Panc1 (cell line): ENCODE data around the gene MIER3. TPM values are rescaled to one million over a fixed set of nuclear protein-coding genes. Genes with fewer than 3 reads are reported as not detected.

Source experiments
- ATAC-seq: fragments of 200-7000 bp; cut with Tn5 transposase; 2 replicates; pipeline ENCODE4 v1.9.1; 2020; ENCODE audit warnings: mild to moderate bottlenecking, moderate library complexity
- BruUV-seq: library from RNA; stranded (reverse); fragments of 400-500 nt; replicated peaks from 2 replicates; lab custom pipeline; 2021; lab: Mats Ljungman, UMichigan
- CTCF ChIA-PET: fragments of 300-600 bp; sonication (Branson Sonifier 250); formaldehyde crosslinking; loops from one replicate; lab custom pipeline; 2022; ENCODE audit warnings: antibody characterized with exemption; lab: Charles Lee
- POLR2A ChIA-PET: fragments of 300-600 bp; sonication (Branson Sonifier 250); formaldehyde crosslinking; loops from one replicate; lab custom pipeline; 2022; ENCODE audit warnings: antibody characterized with exemption; lab: Charles Lee
- DNase-seq: peaks from one replicate; pipeline ENCODE4 v3.0.0-alpha.2; 2010; ENCODE audit warnings: low read depth, low spot score
- H3K27ac ChIP-seq: 2 replicates; pipeline ENCODE4 v1.5.1; 2011; ENCODE audit warnings: mild to moderate bottlenecking, low read length, inconsistent platforms
- H3K27me3 ChIP-seq: fragments of 200-500 bp; sonication (Bioruptor generic); 2 replicates; pipeline ENCODE4 v1.6.0; 2014; ENCODE audit warnings: low read length, inconsistent platforms; ENCODE audit not compliant: control insufficient read depth, insufficient read depth
- H3K36me3 ChIP-seq: fragments of 200-500 bp; sonication (Bioruptor generic); 2 replicates; pipeline ENCODE4 v1.5.1; 2014; ENCODE audit warnings: inconsistent platforms, mild to moderate bottlenecking, low read length, moderate library complexity; ENCODE audit not compliant: control insufficient read depth, insufficient read depth
- H3K4me1 ChIP-seq: 2 replicates; pipeline ENCODE4 v1.5.1; 2011; ENCODE audit warnings: inconsistent platforms, mild to moderate bottlenecking, low read length, moderate library complexity; ENCODE audit not compliant: control insufficient read depth, insufficient read depth
- H3K4me3 ChIP-seq, 2 experiments: 2 replicates each; pipeline ENCODE4 v1.5.1; 2011 to 2012; ENCODE audit warnings: low read depth in 2 of 2, low read length in 2 of 2, mild to moderate bottlenecking in 2 of 2, inconsistent platforms in 1 of 2, moderate library complexity in 1 of 2
- H3K9me3 ChIP-seq: fragments of 200-500 bp; sonication (Bioruptor generic); 2 replicates; pipeline ENCODE4 v1.5.1; 2014; ENCODE audit warnings: low read depth, mild to moderate bottlenecking, inconsistent platforms, low read length, moderate library complexity; ENCODE audit not compliant: control insufficient read depth, insufficient read depth
- POLR2AphosphoS5 ChIP-seq: IDR thresholded peaks from 2 replicates; pipeline ENCODE4 v1.6.1; 2012; ENCODE audit warnings: mild to moderate bottlenecking, low read depth, low read length, moderate library complexity
- SIN3A ChIP-seq: IDR thresholded peaks from 2 replicates; pipeline ENCODE4 v1.6.1; 2012; ENCODE audit warnings: low read depth, mild to moderate bottlenecking, low read length, moderate library complexity, borderline replicate concordance; ENCODE audit not compliant: insufficient read depth
- TCF7L2 ChIP-seq: IDR thresholded peaks from 2 replicates; pipeline ENCODE4 v1.6.1; 2011; ENCODE audit warnings: mild to moderate bottlenecking, low read depth, low read length, inconsistent platforms
- in situ Hi-C: cut with HindIII; loops from 2 replicates; pipeline ENCODE4 v1.10.0; 2016; ENCODE audit warnings: low sequenced_read_pairs, low pct_unique_long_range_greater_than_20kb
- intact Hi-C: fragments of 100-400 bp; cut with micrococcal nuclease; formaldehyde crosslinking; loops from one replicate; pipeline ENCODE4 v1.10.0; 2022; ENCODE audit not compliant: unreplicated experiment
- total RNA-seq: library from RNA; stranded (reverse); gene quantifications from one replicate; pipeline ENCODE4 v1.2.1, GENCODE V29; 2021; ENCODE audit not compliant: unreplicated experiment
- TF ChIP-seq, protein P1 (sequence below): fragments of 450-650 bp; IDR thresholded peaks from 2 replicates; pipeline ENCODE4 v1.5.1; 2017; ENCODE audit warnings: mild to moderate bottlenecking
- TF ChIP-seq, protein P2 (sequence below), 2 experiments: IDR thresholded peaks; 2 replicates each; pipeline ENCODE4 v1.6.1; 2011 to 2012; ENCODE audit warnings: low read depth in 2 of 2, control low read depth in 1 of 2, low read length in 1 of 2, mild to moderate bottlenecking in 1 of 2, moderate library complexity in 1 of 2; ENCODE audit not compliant: insufficient read depth in 1 of 2

The MIER3 gene
- total RNA-seq, 1 experiment from 2014 or later: 29.7 TPM

DNA sequence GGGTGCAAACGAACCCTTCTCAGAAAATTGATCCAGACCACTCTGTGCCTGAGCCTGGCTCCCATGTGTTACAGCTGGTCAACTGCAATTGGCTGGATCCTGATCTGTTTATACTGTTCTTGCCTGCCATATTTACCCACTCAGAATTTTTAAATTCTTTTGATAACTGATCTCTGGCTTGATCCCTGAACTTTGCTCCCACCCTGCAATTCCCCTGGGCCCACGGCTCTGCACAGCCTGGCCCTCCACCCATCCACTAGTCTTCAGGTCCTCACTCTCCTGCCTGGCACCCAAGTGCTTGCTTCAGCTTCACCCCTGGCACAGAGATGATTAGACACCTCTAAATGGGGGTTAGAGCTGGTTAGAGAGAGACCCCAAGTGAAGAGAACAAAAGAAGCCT lies 25.9 kb upstream of the MIER3 start:
- no peak for DNase-seq
- Histone ChIP-seq H3K36me3 (no peaks in the 10 kb centered on the region), H3K27me3 (peaks cover 2% of the 10 kb centered on the region; the same call in 1 of the 2 replicates), H3K27ac (no peak overlapping the region), H3K9me3 (no peaks in the 10 kb centered on the region), H3K4me3 (no peak overlapping the region), H3K4me1 (no peaks in the 10 kb centered on the region)
- in situ Hi-C loops: no loop called here
- ChIA-PET CTCF (no interaction called here), POLR2A (interaction anchor here (0.5 kb wide), 2 partner anchors 9 to 167 kb away, joined by 3 to 5 read pairs; no protein-coding TSS in a partner anchor)
- no peak for ATAC-seq
- TF ChIP-seq SIN3A: no peak
- TF ChIP-seq, protein P1, sequence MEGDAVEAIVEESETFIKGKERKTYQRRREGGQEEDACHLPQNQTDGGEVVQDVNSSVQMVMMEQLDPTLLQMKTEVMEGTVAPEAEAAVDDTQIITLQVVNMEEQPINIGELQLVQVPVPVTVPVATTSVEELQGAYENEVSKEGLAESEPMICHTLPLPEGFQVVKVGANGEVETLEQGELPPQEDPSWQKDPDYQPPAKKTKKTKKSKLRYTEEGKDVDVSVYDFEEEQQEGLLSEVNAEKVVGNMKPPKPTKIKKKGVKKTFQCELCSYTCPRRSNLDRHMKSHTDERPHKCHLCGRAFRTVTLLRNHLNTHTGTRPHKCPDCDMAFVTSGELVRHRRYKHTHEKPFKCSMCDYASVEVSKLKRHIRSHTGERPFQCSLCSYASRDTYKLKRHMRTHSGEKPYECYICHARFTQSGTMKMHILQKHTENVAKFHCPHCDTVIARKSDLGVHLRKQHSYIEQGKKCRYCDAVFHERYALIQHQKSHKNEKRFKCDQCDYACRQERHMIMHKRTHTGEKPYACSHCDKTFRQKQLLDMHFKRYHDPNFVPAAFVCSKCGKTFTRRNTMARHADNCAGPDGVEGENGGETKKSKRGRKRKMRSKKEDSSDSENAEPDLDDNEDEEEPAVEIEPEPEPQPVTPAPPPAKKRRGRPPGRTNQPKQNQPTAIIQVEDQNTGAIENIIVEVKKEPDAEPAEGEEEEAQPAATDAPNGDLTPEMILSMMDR: no peak
- no peak for TF ChIP-seq POLR2AphosphoS5
- TF ChIP-seq TCF7L2: no peak
- TF ChIP-seq, protein P2, sequence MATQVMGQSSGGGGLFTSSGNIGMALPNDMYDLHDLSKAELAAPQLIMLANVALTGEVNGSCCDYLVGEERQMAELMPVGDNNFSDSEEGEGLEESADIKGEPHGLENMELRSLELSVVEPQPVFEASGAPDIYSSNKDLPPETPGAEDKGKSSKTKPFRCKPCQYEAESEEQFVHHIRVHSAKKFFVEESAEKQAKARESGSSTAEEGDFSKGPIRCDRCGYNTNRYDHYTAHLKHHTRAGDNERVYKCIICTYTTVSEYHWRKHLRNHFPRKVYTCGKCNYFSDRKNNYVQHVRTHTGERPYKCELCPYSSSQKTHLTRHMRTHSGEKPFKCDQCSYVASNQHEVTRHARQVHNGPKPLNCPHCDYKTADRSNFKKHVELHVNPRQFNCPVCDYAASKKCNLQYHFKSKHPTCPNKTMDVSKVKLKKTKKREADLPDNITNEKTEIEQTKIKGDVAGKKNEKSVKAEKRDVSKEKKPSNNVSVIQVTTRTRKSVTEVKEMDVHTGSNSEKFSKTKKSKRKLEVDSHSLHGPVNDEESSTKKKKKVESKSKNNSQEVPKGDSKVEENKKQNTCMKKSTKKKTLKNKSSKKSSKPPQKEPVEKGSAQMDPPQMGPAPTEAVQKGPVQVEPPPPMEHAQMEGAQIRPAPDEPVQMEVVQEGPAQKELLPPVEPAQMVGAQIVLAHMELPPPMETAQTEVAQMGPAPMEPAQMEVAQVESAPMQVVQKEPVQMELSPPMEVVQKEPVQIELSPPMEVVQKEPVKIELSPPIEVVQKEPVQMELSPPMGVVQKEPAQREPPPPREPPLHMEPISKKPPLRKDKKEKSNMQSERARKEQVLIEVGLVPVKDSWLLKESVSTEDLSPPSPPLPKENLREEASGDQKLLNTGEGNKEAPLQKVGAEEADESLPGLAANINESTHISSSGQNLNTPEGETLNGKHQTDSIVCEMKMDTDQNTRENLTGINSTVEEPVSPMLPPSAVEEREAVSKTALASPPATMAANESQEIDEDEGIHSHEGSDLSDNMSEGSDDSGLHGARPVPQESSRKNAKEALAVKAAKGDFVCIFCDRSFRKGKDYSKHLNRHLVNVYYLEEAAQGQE (IDR thresholded peaks at IDR 0.05; ENCODE audit: insufficient read depth in 1 of 2, low read depth in 2 of 2, low read length in 1 of 2): no peak
- BruUV-seq: no TSS peak
- intact Hi-C loops: no loop called here

DNA sequence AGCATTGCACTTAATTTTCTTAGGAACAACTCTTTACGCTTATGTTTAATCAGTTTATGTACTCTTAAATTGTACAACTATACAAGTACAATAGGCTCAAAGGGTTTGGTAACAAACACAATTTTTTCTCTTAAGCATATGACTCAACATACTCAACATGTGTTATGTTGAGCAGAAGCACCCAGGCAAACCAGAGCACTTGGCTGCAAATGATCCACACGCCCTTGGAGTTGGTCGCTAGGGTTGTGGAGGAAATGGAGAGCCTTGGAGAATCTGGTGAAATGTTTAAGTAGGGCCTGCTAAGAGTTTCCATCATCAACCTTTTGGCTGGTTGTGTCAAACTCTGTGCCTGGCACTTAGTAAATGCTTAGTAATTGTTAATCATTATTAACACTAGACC lies 25.1 kb upstream of the MIER3 start:
- H3K27me3 ChIP-seq: peaks cover 2% of the 10 kb centered on the region; the same call in 1 of the 2 replicates
- TF ChIP-seq, protein P2 (IDR thresholded peaks at IDR 0.05; ENCODE audit: insufficient read depth in 1 of 2, low read depth in 2 of 2, low read length in 1 of 2): no peak
- TF ChIP-seq, protein P1: no peak
- CTCF ChIA-PET: no interaction called here
- no peak overlapping the region for H3K27ac ChIP-seq
- intact Hi-C loops (no loop called here), in situ Hi-C loops (no loop called here)
- POLR2A ChIA-PET: no interaction called here
- no TSS peak for BruUV-seq
- no peaks in the 10 kb centered on the region for H3K4me1 ChIP-seq
- DNase-seq (no peak), ATAC-seq (no peak)
- H3K4me3 ChIP-seq: no peak overlapping the region
- H3K9me3 ChIP-seq: no peaks in the 10 kb centered on the region
- H3K36me3 ChIP-seq: no peaks in the 10 kb centered on the region
